Chondrocyte (in vitro differentiated cells): ENCODE data around the gene AQP5. TPM values are rescaled to one million over a fixed set of nuclear protein-coding genes. Genes with fewer than 3 reads are reported as not detected.
A peak's percentile ranks its signal among the peaks of the same experiment; 100 is the strongest.

Experiments
- DNase-seq: peaks from one replicate; pipeline ENCODE4 v3.0.0; 2021; ENCODE audit warnings: mixed read lengths, low spot score
- H3K27ac Mint-ChIP-seq: one replicate; pipeline ENCODE4 v1.8.0; 2021; ENCODE audit warnings: mild to moderate bottlenecking, moderate library complexity, mixed read lengths; ENCODE audit not compliant: unreplicated experiment
- H3K27me3 Mint-ChIP-seq: 2 replicates; pipeline ENCODE4 v1.8.0; 2021; ENCODE audit warnings: low read depth, mixed read lengths
- H3K36me3 Mint-ChIP-seq: 2 replicates; pipeline ENCODE4 v1.8.0; 2021; ENCODE audit warnings: low read depth, mixed read lengths
- H3K4me1 Mint-ChIP-seq: 2 replicates; pipeline ENCODE4 v1.8.0; 2021; ENCODE audit warnings: low read depth, mild to moderate bottlenecking, mixed read lengths
- H3K4me3 Mint-ChIP-seq: one replicate; pipeline ENCODE4 v1.8.0; 2021; ENCODE audit warnings: mild to moderate bottlenecking, moderate library complexity, mixed read lengths; ENCODE audit not compliant: unreplicated experiment
- H3K9me3 Mint-ChIP-seq: 2 replicates; pipeline ENCODE4 v1.8.0; 2021; ENCODE audit warnings: low read depth, mixed read lengths
- CTCF ChIP-seq: fragments of 200-600 bp; sonication (generic); IDR thresholded peaks from 2 replicates; pipeline ENCODE4 v1.5.0; 2021; ENCODE audit warnings: antibody characterized with exemption, mild to moderate bottlenecking, moderate library complexity
- total RNA-seq: library from RNA; stranded (reverse); gene quantifications from 3 replicates; pipeline ENCODE4 v1.2.1, GENCODE V29; 2021

AQP5 gene
- total RNA-seq, 1 donor from 2014 or later = 0.20 TPM

DNA sequence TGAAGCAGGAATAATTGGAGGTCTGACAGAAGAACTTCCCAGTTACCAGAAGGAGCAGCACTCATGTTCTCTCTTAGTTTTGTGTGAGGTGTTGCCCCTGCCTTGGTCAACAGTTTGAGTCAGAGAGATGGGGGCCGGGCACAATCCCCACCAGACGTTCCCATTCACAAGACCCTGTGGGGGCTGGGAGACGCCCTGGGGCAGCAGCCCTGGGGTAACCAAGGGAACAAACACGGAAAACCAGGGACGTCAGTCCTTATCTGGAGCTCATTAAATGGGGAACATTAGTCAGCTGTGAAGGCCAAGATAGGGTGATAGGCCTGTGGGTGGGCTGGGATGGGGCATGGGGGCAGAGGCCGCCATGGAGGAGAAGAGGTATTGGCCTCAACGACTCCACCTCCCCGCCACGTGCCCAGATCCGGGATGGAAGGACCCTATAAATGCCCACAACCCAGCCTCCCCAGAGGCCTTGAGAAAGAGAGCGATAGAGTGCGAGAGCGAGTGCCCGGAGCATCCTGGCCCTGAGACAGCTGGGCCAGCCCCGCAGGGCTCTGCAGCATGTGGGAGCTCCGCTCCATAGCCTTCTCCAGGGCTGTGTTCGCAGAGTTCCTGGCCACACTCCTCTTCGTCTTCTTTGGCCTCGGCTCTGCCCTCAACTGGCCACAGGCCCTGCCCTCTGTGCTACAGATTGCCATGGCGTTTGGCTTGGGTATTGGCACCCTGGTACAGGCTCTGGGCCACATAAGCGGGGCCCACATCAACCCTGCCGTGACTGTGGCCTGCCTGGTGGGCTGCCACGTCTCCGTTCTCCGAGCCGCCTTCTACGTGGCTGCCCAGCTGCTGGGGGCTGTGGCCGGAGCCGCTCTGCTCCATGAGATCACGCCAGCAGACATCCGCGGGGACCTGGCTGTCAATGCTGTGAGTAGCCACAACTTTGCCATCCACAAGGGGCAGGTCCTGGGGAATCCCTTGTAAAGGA lies 11.1 kb upstream of the AQP5 start, which contains the start of gene AQP2:
TSS of gene AQP2 (plus strand) at position 465 of the 979 bp plus-strand sequence. CDS start at position 559, 94 bp downstream.
- no peaks in the 10 kb centered on the region for H3K36me3 Mint-ChIP-seq
- no peak within 1 kb of the TSS for H3K27ac Mint-ChIP-seq
- no peak within 1 kb of the TSS for H3K4me3 Mint-ChIP-seq
- peaks cover 6% of the 10 kb centered on the region for H3K4me1 Mint-ChIP-seq
- TF ChIP-seq CTCF = no peak
- no peaks in the 10 kb centered on the region for H3K27me3 Mint-ChIP-seq
- DNase-seq = no peak
- H3K9me3 Mint-ChIP-seq = no peaks in the 10 kb centered on the region

DNA sequence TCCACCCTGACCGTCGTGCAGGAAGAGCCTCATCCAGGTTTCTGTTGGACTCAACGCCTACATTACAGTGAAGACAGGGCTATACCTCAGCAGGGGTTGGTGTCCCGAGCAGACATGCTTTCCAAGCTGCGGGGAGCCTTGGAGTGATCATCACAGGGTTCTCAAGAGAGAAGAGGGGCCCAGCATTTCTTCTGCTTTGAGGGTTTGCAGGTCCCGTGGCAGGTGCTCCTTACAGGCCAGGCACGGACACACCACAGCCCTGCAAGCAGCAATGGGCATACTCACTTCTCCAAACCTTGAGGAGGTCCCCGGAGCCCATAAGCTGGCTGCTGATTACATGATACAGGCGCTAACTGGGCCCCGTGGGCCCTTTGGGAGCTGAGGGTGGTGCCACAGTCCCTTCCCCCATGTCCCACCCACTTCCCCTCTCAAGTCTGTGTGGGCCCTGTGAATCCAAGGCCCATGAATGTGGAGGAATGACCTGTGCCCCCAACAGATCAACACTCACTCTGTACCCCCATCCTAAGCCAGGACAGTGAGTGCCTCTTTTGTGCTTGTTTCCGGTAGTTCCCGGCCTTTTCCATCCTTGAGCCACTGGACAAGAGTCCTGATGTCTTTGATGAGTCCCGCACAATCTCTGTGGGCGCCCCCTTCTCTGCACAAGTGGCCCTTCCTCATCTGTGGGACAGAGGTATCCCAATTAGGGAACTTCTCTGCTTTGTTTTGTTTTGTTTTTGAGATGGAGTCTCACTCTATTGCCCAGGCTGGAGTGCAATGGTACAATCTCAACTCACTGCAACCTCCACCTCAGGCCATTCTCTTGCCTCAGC lies 10.0 kb upstream of the AQP5 start:
- no peaks in the 10 kb centered on the region for H3K4me1 Mint-ChIP-seq
- H3K4me3 Mint-ChIP-seq = no peak overlapping the region
- H3K27ac Mint-ChIP-seq = no peak overlapping the region
- DNase-seq = no peak
- no peak for TF ChIP-seq CTCF
- no peaks in the 10 kb centered on the region for H3K9me3 Mint-ChIP-seq
- H3K36me3 Mint-ChIP-seq = no peaks in the 10 kb centered on the region
- H3K27me3 Mint-ChIP-seq = no peaks in the 10 kb centered on the region

DNA sequence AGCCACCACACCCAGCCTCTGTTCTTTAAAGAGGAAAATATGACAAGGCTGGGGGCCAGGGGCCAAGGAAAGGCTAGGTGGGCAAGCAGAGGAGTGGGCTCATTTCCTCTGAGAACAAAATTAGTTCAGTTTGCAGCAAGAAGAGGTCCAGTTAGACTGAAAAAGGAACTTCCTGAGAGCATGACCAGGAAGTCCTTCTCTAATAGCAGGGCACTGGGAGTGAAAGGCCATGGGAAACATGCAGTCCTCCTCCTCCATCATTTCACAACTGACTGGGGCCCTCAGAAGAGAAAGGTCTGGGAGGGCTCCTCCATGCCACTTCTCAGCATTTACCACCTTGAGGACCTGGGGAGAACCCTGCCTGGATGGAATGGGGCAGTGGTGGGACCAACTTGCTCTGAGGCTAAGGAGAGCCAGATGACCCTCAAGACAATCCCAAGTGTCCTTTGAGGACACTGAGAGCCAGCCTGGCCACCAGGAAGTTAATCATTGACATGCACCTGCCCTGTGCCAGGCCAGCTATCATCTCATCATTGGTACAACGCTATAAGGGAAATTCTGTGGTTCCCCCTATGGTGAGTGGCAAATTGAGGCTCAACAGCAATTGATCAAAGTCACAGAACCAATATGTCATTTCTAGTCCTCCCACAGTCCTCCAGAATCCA lies 9.1 kb upstream of the AQP5 start:
- TF ChIP-seq CTCF = no peak
- H3K9me3 Mint-ChIP-seq = no peaks in the 10 kb centered on the region
- H3K27me3 Mint-ChIP-seq = peaks cover 2% of the 10 kb centered on the region
- peak; percentile 18 for DNase-seq
- H3K4me1 Mint-ChIP-seq = no peaks in the 10 kb centered on the region
- no peak overlapping the region for H3K27ac Mint-ChIP-seq
- no peak overlapping the region for H3K4me3 Mint-ChIP-seq
- H3K36me3 Mint-ChIP-seq = no peaks in the 10 kb centered on the region

DNA sequence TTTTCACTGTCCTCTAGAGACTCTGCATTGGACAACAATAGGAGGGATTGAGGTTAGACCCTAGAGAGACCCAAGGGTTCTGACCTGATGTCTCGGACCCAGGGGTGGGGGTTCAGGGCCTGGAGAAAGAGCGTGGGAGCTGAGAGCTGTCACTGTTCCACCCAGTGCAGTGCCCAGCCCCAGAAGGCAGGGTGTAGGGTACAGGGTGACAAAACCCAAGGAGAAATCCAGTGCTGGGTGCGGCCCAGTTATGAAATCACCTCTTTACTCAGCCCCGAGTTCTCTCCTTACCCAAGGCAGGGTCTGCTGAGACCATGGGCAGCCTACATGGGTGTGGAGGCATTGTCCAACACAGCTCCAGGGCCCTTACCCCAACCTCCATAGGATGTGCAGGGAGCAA lies 8.5 kb upstream of the AQP5 start:
- TF ChIP-seq CTCF = no peak
- no peaks in the 10 kb centered on the region for H3K9me3 Mint-ChIP-seq
- H3K4me1 Mint-ChIP-seq = no peaks in the 10 kb centered on the region
- no peak overlapping the region for H3K27ac Mint-ChIP-seq
- peaks cover 2% of the 10 kb centered on the region for H3K27me3 Mint-ChIP-seq
- DNase-seq = peak; percentile 54
- no peaks in the 10 kb centered on the region for H3K36me3 Mint-ChIP-seq
- no peak overlapping the region for H3K4me3 Mint-ChIP-seq
